Esophagus mucosa (tissue), 1 donor: ENCODE data around the gene CACNA2D4. TPM values are rescaled to one million over a fixed set of nuclear protein-coding genes. Genes with fewer than 3 reads are reported as not detected.
"Not testable (repeated sequence)": the region's sequence is repeated elsewhere in the genome, so short reads cannot be mapped to it uniquely, and the experiment has no call there.

Experiments
- ATAC-seq: fragments of 200-7000 bp; cut with Tn5 transposase; one replicate; pipeline ENCODE4 v1.9.1; 2020
- total RNA-seq: library from RNA; stranded (reverse); gene quantifications from one replicate; pipeline ENCODE4 v1.2.4, GENCODE V29; 2023
- donor health status: DM: yes; HTN: yes; CAD: no.

CACNA2D4 gene, protein sequence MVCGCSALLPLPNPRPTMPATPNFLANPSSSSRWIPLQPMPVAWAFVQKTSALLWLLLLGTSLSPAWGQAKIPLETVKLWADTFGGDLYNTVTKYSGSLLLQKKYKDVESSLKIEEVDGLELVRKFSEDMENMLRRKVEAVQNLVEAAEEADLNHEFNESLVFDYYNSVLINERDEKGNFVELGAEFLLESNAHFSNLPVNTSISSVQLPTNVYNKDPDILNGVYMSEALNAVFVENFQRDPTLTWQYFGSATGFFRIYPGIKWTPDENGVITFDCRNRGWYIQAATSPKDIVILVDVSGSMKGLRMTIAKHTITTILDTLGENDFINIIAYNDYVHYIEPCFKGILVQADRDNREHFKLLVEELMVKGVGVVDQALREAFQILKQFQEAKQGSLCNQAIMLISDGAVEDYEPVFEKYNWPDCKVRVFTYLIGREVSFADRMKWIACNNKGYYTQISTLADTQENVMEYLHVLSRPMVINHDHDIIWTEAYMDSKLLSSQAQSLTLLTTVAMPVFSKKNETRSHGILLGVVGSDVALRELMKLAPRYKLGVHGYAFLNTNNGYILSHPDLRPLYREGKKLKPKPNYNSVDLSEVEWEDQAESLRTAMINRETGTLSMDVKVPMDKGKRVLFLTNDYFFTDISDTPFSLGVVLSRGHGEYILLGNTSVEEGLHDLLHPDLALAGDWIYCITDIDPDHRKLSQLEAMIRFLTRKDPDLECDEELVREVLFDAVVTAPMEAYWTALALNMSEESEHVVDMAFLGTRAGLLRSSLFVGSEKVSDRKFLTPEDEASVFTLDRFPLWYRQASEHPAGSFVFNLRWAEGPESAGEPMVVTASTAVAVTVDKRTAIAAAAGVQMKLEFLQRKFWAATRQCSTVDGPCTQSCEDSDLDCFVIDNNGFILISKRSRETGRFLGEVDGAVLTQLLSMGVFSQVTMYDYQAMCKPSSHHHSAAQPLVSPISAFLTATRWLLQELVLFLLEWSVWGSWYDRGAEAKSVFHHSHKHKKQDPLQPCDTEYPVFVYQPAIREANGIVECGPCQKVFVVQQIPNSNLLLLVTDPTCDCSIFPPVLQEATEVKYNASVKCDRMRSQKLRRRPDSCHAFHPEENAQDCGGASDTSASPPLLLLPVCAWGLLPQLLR
- 1.1 TPM for total RNA-seq

DNA sequence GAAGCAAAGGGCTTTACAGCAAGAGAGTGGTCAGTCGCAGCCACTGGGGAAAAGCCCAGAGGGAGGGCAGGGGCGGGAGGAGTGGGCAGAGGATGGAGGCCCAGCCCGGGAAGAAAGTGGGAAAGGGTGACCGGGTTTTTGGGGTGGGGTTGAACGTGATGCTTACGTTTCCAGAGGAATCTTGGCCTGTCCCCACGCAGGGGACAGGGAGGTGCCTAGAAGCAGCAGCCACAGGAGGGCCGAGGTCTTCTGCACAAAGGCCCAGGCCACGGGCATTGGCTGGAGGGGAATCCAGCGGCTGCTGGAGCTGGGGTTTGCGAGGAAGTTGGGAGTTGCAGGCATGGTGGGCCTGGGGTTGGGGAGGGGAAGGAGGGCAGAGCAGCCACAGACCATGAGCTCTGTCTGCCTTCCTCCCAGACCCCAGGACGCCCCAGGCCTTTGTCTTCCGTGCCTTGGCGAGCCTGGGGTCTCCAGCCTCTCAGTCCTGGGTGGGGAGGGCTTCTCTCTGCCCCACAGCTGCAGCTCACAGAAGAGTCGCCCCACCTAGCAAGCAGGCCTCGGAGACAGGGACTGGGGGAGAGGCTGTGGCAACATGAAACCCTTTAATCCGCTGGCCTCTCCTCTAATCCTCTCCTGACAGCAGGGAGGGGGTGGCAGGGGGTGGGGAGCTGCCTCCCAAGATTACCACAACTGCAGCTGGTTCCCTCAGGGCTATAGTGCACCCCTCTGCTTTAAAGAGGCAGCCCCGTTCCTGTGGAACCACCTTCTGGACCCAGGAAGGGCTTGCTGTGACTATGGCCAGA, at the start of gene CACNA2D4:
Gene CACNA2D4, minus strand, starts transcription at position 572 of the 803 bp plus-strand sequence. Its CDS starts 179 bp downstream, at position 393.
- no peak for ATAC-seq

DNA sequence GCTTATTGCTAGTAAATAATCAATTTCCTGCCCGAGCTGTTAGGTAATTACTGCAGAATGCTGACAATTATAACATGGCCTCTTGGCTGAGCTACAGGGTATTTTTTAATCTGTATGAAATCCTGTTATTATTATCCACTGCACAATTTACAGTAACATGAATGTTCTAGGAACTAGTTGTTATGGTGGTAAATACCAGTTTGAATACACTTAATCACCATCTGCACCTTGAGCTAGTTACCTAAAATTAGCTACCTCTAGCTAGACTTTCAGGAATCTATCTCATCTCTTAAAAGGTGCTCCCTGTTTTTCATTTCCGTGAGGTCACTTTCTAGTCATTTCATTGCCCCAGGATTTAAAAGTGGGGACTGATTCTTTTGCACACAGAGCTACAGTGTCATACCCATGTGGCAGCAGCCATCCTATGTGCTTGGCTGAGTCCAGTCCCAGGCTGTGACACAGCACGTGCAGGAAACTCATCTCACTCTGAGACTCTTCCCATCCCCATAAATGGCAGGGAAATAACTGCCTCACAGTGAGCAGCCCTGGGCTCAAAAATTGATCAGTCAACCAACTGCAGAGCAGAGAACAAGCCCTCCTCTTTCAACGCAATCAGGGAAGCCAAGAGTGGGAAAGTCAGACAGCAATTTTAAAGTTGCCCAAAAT, 48.2 kb upstream of the CACNA2D4 start:
- ATAC-seq: no peak

DNA sequence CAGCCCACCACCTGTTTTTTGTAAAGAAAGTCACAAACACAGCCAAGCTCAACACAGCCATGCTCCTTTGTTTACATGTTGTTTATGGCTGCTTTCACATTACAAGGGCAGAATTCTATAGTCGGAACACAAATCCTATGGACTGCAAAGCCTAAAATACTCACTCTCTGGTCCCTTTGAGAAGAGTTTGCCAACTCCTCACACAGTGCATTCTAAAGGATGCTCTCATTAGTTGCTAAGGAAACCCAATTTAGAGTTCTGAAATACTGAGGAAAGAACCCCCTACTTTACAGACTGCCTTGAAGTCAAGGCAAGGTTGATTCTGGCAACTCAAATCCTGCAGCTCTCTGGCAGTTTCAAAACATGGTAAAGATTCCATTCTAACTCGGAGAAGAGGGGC, 47.5 kb upstream of the CACNA2D4 start:
- no peak for ATAC-seq

DNA sequence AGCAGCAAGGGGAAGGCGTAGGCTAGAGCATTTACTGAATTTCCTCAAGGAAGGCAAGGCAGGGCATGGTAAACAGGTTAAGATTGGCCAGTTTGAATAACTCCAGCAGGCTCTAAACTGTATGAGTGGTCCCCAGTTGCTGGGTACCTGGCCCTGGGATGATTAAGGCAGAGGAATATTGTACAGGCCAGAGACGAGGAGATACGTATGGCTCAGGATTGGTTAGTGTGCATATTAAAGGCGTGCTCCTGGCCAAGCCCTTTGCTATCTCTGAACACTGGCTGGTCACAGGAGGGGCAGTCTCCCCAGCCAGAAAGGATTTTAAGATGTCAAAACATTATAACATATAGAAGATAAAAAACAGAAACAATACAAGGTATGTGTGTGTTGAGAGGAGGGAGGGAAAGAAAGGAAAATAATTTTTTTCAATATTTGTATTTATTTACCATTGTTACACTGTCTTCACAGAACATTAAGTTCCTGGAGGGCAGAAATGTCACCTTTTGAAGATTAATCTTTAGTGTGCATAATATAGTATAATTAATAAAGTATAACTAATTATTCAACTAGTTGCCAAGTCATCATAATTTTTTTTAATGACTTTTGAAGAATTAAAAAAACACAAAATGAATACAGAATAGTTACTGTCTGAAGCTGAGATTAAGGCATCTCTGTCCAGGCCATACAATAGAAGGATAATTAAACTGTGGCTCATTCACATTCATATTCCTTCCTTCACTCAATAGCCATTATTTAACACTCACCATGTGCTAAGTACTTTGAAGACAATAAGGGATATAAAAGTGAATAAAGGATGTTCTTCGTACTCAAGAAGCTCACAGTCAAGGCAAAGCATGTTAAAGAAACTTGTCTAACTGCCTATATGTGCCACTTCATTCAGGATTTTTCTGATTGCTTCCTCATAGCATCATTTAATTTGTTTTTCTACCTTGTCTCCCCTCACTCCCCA, 43.9 kb upstream of the CACNA2D4 start:
- ATAC-seq: no peak

DNA sequence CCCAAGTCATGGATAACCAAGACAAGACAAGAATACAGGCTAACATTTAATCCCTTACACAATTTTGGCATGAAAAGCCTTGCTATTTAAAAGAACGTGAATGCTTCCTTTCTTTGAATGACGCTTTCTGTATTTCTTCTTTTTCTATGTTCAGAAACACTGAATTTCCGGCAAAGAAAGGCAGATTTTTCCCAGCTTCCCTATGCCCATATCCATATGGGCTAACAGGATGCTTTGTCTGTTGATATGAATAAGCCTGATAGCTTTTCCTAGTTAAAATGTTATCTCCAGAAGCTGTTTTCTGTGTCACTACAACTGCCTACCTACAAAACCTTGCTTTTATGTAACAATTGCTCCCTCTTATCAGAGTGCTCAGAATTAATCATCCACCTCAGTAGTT, 38.3 kb upstream of the CACNA2D4 start:
- ATAC-seq: no peak

DNA sequence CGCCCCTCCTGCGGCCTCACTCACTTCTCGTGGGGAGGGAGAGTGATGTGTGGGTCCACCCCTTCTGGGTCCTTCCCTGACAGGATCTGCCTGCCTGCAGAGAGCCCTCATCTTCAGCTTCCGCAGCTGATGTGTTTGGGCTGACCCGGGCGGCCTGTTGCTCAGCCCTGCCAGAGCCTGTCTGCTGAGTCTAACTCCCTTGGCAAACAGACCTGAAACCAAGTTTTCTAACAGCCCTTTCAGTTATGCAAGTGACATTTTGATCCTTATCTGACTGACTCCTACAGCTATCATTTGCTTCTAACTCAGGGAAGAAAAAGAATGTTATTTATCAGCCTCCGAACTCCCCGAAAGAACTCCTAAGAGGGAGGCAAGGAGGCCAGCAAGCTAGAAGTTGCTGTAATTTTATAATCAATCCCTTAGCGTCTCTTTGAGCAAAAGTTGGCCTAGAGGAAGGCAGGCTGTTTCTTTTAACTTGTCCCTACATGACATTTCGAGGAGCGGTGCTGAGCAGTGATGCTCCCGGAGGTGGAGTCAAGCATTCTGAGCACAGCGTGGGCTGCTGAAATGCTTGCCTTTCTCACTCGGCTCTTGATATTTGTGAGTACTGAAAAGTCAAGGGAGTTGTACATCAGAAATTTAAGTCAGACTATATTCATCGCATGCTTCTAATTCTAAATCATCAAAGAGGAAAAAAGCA, 31.5 kb upstream of the CACNA2D4 start:
- peak; percentile 87 for ATAC-seq

DNA sequence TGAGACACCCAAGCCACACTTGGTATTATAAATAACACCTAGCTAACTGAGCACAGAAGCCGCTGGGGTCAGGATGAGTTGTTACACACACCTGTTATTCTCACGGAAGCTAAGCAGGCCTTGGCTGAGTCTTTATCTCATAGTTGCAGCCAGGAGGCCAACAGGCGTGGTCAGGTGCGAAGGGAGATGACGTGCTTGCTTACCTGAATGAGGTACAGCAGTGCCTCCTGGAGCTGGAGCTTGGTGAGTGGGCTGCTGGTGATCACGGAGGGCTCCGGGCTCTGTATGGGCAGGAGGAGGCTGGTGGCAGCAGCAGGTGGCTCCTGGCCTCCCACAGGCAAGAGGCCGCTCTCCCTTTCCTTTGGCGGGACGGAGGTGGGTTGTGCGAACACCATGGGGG, 30.4 kb upstream of the CACNA2D4 start:
- peak; percentile 27 for ATAC-seq

DNA sequence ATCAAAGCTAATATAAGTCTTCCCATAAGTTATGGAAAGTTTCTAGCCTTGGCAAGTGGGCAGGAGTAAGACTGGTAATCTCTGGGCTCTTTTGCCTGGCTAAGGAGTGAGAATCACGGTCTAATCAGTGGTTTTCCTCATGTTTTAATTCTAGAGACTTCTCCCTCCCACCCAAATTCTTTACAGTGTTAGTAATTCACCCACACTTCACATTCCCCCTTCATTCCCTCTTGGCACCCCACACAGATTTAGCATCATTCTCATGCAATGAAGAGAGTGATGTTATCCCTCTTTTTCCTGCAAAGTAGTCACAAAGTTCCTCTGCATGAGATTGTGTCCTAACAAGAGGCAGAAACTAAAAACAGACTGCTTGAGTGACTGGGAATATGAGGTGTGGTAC, 28.6 kb upstream of the CACNA2D4 start:
- ATAC-seq: no peak

DNA sequence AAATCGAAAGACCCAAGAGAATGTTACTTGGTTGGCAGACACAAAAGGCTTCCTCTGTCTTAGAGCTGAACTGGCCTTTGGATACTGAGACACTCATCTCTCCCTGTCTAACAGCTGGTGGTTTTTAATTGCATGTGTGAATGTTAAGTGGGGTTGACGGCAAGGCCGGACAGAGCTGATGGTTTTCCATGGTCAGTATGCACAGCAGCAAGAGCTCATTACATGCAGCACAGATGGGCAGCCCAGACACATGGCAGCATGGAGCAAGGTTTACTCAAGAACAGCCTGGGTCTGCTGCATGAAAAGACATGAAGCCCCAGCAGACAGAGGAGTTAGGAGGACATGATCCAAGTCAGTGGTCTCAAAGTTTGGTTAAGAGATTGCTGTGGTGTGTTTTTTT, 27.8 kb upstream of the CACNA2D4 start:
- no peak for ATAC-seq

DNA sequence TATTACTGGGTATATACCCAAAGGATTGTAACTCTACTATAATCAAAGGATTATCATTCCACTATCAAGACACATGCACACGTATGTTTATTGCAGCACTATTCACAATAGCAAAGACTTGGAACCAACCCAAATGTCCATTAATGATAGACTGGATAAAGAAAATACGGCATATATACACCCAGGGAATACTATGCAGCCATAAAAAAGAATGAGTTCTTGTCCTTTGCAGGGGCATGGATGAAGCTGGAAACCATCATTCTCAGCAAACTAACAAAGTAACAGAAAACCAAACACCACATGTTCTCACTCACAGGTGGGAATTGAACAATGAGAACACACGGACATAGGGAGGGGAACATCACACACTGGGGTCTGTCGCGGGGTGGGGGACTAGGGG, 27.1 kb upstream of the CACNA2D4 start:
- ATAC-seq: not testable (repeated sequence)

DNA sequence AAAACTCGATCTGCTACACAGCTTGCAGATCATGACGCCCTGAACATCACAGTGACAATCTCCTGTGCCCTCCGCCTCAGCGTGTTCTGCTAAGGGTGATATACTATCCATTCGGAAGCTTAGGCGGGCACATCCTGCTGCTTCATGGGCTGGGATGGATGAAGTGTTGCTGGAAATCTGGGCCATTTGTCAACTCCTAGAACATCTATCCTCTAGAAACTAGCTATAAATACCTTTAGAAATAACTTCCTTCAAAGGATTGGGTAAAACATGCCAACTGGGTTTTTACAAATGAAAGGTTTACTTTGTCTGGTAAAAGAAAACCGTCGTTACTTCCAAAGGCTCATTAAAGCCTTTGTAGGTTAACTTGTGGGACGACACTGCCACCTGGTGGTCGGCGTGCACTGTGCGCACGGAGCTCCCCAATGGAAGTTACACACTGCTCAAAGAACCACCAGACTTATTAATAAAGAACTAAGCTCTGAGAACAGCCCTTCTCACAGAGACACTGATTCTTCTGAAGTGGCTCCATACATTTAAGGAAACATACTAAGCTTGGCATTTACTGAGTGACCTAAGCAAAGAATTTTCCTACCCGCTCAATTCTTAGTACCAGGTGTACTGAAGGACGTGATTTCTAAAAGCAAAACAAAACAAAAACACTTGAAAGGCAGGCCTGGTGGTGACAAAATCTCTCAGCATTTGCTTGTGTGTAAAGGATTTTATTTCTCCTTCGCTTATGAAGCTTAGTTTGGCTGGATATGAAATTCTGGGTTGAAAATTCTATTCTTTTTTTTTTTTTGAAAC, 21.6 kb upstream of the CACNA2D4 start:
- peak; percentile 95 for ATAC-seq

DNA sequence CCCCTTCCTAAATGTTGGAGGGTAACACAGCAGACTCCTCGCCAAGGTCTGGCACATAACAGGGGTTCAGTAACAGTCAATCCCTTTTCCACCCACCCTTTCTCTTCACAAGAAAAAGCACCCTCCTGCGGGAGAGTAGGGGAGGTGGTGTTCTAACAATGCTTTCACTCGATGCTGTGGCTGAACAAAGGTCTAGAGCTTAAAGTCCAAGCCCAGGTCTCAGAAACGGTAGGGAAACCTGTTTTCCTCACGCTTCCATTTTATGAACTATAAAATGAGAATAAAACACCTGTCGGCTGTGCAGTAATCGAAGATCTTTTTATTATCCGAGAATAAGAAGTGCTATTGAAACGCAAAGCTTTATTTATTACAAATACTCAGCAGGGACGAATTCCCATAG, 20.9 kb upstream of the CACNA2D4 start:
- ATAC-seq: no peak

DNA sequence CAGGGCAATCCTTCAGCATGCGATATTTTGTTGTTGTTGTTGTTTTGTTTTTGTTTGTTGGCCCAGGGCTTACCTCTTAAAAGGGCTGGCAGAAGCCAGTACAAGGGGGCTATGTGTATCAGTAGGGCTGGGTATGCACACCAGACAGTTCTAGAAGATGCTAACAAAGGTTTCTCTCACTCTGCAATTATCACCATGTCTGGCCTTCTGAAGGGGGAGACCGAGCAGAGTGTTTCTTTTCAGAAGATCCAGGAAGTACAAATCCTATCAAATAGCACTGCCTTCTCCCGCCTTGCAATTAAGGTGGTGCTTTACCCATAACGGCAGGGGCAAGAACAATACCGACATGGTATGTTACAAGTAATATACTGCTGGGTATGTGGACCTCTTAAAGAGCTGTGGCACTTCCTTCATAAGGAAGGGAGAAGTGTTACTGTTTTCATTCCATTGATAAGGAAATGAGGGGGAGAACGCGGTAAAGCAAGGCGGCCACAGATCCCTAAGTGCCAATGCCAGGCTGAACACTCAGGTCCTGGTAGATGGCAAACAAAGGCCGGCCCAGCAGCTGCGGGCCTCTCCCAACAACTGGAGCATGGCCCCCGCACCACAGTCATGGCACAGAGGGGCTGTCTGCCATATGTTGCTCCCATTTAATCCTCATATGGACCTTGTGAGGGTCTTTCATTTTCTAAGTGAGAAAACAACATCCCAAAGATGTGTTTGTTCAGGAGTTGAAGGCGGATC, 19.2 kb upstream of the CACNA2D4 start:
- no peak for ATAC-seq

DNA sequence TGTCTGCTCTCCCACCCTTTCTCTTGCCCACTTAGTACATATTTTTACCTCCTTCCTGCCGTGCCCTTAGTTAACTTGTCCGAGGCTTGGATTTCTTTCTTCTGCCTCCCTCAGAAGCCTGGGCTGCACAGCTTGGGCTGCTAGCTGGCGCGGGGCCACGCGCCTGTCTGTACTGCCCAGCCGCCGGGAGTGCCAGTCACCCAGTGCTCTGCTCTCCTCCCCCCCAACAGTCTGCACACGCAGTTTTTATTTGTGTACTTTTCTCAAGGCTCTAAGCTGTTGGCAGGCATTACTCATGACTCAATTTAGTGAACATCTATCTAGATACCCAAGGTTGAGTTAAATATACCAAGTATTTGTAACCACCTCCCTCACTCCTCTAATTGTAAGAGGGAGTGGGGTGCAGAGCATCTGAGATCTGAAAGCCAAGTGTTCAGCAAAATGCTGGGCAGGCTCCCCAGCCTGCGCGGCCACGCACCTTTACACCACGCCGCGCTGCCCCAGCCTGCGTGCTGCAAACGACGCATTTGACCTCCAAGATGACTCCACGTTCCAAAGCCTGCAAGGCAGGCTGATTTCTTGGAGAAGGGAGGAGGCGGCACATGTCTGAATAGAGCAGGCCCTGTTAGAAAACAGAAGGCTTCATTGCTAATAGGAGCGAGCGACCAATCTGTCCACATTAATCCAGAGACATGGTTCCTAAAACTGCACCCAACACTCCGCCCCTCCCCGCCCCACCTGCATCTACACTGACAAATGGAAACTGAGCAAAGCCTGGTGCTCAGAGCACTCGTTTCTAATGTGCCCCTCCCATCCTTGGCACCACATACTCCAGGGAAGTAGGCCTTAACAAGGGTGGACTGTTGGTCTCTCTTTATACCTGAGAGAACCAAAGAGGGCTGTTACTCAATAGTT, 18.2 kb upstream of the CACNA2D4 start:
- ATAC-seq: peak; percentile 58

DNA sequence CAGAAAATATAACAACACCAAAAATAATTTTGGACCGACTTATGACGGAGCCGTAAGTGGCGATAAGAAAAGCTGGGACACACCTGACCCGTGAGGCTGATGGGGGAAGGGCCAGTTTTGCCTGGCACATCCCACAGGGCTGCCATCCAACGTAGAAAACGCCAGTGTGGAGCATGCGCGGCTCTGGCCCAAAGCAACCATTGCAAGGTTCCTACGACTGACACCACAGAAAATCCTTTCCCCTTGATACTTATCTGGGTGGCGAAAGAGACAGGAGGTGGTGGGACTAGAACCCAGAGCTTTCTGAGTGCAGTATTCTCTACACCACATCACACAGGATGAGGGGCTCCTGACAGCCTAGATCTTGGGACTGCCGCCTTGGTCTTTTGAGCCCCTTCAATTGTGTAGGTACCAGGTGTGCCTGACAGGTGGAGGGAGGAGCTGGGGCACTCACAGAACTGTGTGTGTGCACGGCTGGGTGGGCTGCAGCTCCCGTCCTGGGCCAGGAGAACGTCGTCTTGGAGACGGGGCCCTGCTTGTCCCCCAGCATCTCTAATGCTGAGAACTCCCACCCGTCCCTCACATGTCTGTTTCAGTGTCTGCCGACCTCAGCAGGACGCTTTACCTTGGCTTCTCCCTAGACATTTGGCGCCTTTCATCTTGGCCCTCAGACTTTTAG, 17.4 kb upstream of the CACNA2D4 start:
- ATAC-seq: no peak

DNA sequence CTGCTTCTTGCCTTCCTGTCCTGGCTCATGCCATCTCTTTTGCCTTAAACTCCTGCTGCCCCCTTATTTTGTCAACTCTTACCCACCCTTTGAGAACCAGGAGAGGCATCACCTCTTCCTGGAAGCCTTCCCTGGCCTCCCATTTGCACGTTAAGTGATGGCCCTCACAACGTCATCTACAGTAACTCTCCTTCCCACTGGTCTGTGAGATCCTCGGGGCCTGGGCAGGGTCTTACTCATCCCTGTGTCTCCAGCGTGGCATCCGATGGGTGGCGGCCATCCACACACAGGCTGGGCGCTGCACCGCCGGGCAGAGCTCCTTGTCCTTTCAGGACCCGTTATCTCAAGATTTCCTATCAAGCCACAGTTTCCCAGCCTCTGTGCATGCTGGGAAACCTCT, 16.8 kb upstream of the CACNA2D4 start:
- no peak for ATAC-seq
